Measurements from ENCODE around the gene MSH6. TPM values are rescaled to one million over a fixed set of nuclear protein-coding genes. Genes with fewer than 3 reads are reported as not detected.

MSH6 gene
- 33.1 and 54.2 TPM in 2 replicates for total RNA-seq

GRCh38 chr2:47782671-47783485 is at the start of gene MSH6:
Gene MSH6, plus strand, starts transcription at chr2:47783145. Its CDS starts 89 bp downstream, at chr2:47783234.

Small RNAs within 50 kb of the gene (small RNA-seq; reads per million reads assigned to genes)
- not detected for gene RF00026
- not detected for gene RPL36AP15

Other genes with a start within 250 kb of the MSH6 start
- gene KCNK12, start 212.2 kb upstream of the MSH6 start, total RNA-seq = under 0.01 TPM in 1 of 2 replicates, not detected in the other
- 33.4 and 34.6 TPM in 2 replicates for gene FBXO11, start 123.4 kb downstream of the MSH6 start, total RNA-seq